Heart left ventricle (tissue), 16 donors: ENCODE results near the gene MPV17. TPM values are rescaled to one million over a fixed set of nuclear protein-coding genes. Genes with fewer than 3 reads are reported as not detected.
A peak's percentile ranks its signal among the peaks of the same experiment; 100 is the strongest.

ENCODE experiments used
- ATAC-seq, 4 donors: fragments of 200-7000 bp; cut with Tn5 transposase; one replicate each; pipeline ENCODE4 v1.9.1; 2020 to 2022; ENCODE audit warnings: moderate library complexity in 4 of 4, mild to moderate bottlenecking in 3 of 4, moderate number of reproducible peaks in 1 of 4
- DNase-seq, 5 donors: peaks; one replicate each; pipeline ENCODE4 v3.0.0-alpha.2; 2020
- H3K27ac ChIP-seq, 12 donors: fragments of 200-600 bp; sonication (generic) in 4 of 12; one replicate each; pipeline versions ENCODE4 v1.5.0 to v1.8.0; 2016 to 2022; ENCODE audit warnings: mild to moderate bottlenecking in 2 of 12
- H3K27me3 ChIP-seq, 9 donors: fragments of 200-600 bp; sonication (generic) in 2 of 9; one replicate each; pipeline versions ENCODE4 v1.5.1 to v1.8.0; 2016 to 2022; ENCODE audit warnings: mild to moderate bottlenecking in 3 of 9
- H3K36me3 ChIP-seq, 9 donors: fragments of 200-600 bp; sonication (generic) in 2 of 9; one replicate each; pipeline versions ENCODE4 v1.5.0 to v1.8.0; 2018 to 2022; ENCODE audit warnings: mild to moderate bottlenecking in 2 of 9
- H3K4me1 ChIP-seq, 12 donors: fragments of 200-600 bp; sonication (generic) in 4 of 12; one replicate each; pipeline versions ENCODE4 v1.5.0 to v1.8.0; 2016 to 2022; ENCODE audit warnings: mild to moderate bottlenecking in 3 of 12
- H3K4me3 ChIP-seq, 12 donors: fragments of 200-600 bp; sonication (generic) in 4 of 12; one replicate each; pipeline versions ENCODE4 v1.5.0 to v1.8.0; 2017 to 2022; ENCODE audit warnings: mild to moderate bottlenecking in 9 of 12, moderate library complexity in 4 of 12
- H3K9me3 ChIP-seq, 12 donors: fragments of 200-600 bp; sonication (generic) in 4 of 12; one replicate each; pipeline versions ENCODE4 v1.5.0 to v1.8.0; 2016 to 2022; ENCODE audit warnings: mild to moderate bottlenecking in 1 of 12
- POLR2A ChIP-seq, 2 donors: fragments of 450-650 bp; IDR thresholded peaks; one replicate each; pipeline ENCODE4 v1.6.1; 2017; ENCODE audit warnings: antibody characterized with exemption in 2 of 2, mild to moderate bottlenecking in 2 of 2, moderate library complexity in 2 of 2
- WGBS, 4 donors: extraction: QIAGEN DNeasy Blood & Tissue Kit in 2 of 4; methylation state at CpG; one replicate each; pipeline versions ENCODE4 v1.1.5 to v1.1.7; 2013 to 2018; 5-methylcytosine and 5-hydroxymethylcytosine counted together
- intact Hi-C, 10 donors: fragments of 100-400 bp; cut with DNase I; formaldehyde crosslinking; loops; one replicate each; pipeline versions ENCODE4 v1.11.1 to v1.14.2; 2022
- polyA plus RNA-seq, 2 donors: library from polyadenylated mRNA; stranded (reverse); fragments of 200-250 nt; gene quantifications; one replicate each; pipeline ENCODE4 v1.2.3, GENCODE V29; 2013
- total RNA-seq, 9 donors: library from RNA; depleted of rRNA in 2 of 9; stranded (reverse); fragments of >200 nt in 2 of 9; fragmentation: NEBNext Ultra II Directional in 3 of 9; extraction: Animal tissue kit (Norgen Biotek cat#: 25700) in 3 of 9; gene quantifications; one replicate each; pipeline versions ENCODE4 v1.1.0 to v1.2.4, GENCODE V29; 2016 to 2023
- TF ChIP-seq, protein P1 (sequence below), 12 donors: fragments of 200-600 bp; sonication (generic) in 4 of 12; IDR thresholded peaks; one replicate each; pipeline versions ENCODE4 v1.5.0 to v1.8.0; 2018 to 2022; ENCODE audit warnings: antibody characterized with exemption in 12 of 12, mild to moderate bottlenecking in 5 of 12
- donor health status: ischemic (EF 13 %, LVEDD 7.1; RV severe dilation, severe dysfunction).
- donor health status: healthy with polysubstance abuse.
- donor health status: DM: no; HTN: yes; CAD: no.
- donor health status: DM: no; HTN: no; CAD: no.
- donor health status: ischemic (EF 25% LVEDD 6.9; RV normal size, moderate dysfunction).
- donor health status: ischemic (EF 25% LVEDD 5.7; RV mildly dilated, moderate dysfunction).
- donor health status: healthy.
- donor health status: DM: yes; HTN: yes; CAD: no.
- donor health status: ischemic (EF 35%, LVEDD 5.7; RV mildly dilated, moderate dysfunction).
- donor health status: nonischemic (EF 11% LVEDD 7.7; RV severe dilation, severe dysfunction).
- donor health status: DM: yes; HTN: yes; CAD: no.
- donor health status: PGD.
- donor health status: ischemic (EF 29% LVEDD 5.4; RV normal size, mild dysfunction).
- donor health status: nonischemic (EF 23%, LVEDD 6.1; RV moderate dilation, normal function).

Gene MPV17
- total and polyA plus RNA-seq, 11 donors, result 48.8 to 134 (median 66.3) TPM

DNA sequence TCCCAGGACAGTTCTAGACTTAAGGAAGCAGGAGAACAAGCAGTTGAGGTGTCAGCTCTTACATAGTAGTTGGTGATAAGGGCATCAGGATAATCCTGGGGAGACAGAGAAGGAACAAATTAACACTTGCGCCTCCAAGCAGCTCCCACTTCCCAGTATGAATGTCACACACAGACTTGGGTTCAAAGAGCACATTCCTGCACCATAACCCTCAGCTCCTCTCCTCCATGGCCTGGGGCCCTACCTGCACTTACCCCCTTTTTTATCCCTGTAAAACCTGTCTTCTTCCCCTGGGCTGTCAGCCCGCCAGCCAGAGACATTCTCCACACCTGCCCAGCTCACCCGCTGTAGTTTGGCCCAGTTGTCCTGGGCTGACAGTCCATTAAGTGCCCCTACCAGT, 10.7 kb downstream of the MPV17 start:
- Histone ChIP-seq H3K4me1 (peaks cover 0 to 25% (median 8%) of the 10 kb centered on the region in 12 donors), H3K27ac (no peak overlapping the region), H3K9me3 (no peaks in the 10 kb centered on the region), H3K4me3 (no peak overlapping the region), H3K27me3 (peaks cover 0 to 20% (median 9%) of the 10 kb centered on the region in 9 donors), H3K36me3 (peaks cover 0 to 42% (median 28%) of the 10 kb centered on the region in 9 donors)
- intact Hi-C loops, result no loop called here
- no peak for DNase-seq
- WGBS, 4 donors, result 90 to 94% (median 91%) methylated on average over 3 of the region's 3 CpGs
- no peak for ATAC-seq
- TF ChIP-seq POLR2A (IDR thresholded peaks at IDR 0.05), result no peak
- TF ChIP-seq, protein P1, sequence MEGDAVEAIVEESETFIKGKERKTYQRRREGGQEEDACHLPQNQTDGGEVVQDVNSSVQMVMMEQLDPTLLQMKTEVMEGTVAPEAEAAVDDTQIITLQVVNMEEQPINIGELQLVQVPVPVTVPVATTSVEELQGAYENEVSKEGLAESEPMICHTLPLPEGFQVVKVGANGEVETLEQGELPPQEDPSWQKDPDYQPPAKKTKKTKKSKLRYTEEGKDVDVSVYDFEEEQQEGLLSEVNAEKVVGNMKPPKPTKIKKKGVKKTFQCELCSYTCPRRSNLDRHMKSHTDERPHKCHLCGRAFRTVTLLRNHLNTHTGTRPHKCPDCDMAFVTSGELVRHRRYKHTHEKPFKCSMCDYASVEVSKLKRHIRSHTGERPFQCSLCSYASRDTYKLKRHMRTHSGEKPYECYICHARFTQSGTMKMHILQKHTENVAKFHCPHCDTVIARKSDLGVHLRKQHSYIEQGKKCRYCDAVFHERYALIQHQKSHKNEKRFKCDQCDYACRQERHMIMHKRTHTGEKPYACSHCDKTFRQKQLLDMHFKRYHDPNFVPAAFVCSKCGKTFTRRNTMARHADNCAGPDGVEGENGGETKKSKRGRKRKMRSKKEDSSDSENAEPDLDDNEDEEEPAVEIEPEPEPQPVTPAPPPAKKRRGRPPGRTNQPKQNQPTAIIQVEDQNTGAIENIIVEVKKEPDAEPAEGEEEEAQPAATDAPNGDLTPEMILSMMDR (IDR thresholded peaks at IDR 0.05), result no peak

DNA sequence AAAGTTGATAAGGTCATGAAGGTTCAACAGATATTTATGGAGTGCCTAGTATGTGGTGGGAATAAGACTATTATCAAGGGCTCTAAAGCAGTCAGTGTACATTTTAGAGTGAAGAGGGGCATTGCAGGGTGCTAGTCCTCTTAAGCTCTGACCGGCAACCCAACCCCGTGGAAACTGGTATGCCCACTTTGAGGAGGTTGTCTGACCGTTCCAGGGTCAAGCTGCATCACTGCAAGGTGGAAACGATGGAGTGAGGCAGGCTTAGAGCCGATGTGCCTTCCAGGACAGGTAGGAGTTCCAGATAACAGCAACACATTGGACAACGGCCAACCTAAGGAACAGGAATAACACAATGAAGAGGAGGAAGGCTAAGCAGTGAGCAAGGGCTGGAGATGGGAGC, 13.2 kb downstream of the MPV17 start:
- Histone ChIP-seq H3K27me3 (peaks cover 0 to 45% (median 23%) of the 10 kb centered on the region in 9 donors), H3K9me3 (no peaks in the 10 kb centered on the region), H3K4me1 (peaks cover 0 to 28% (median 10%) of the 10 kb centered on the region in 12 donors), H3K36me3 (peaks cover 0 to 47% (median 38%) of the 10 kb centered on the region in 9 donors), H3K27ac (no peak overlapping the region), H3K4me3 (no peak overlapping the region)
- intact Hi-C loops, result loop anchor here in 1 of 10 donors (10.0 kb wide), 1 partner anchor 205 kb away; no protein-coding TSS in a partner anchor
- ATAC-seq (no peak), DNase-seq (no peak)
- TF ChIP-seq POLR2A (IDR thresholded peaks at IDR 0.05), result no peak
- TF ChIP-seq, protein P1 (IDR thresholded peaks at IDR 0.05), result no peak
- WGBS, 4 donors, result 67 to 82% (median 77%) methylated on average over 6 of the region's 6 CpGs

- Histone ChIP-seq H3K27ac (peak within 1 kb of the TSS in 2 of 12 donors; percentile 9 to 22), H3K36me3 (peaks cover 0 to 54% (median 38%) of the 10 kb centered on the region in 9 donors), H3K4me1 (peaks cover 0 to 28% (median 10%) of the 10 kb centered on the region in 12 donors), H3K4me3 (no peak within 1 kb of the TSS), H3K9me3 (no peaks in the 10 kb centered on the region), H3K27me3 (peaks cover 0 to 48% (median 23%) of the 10 kb centered on the region in 9 donors)
- intact Hi-C loops, result loop anchor here in 1 of 10 donors (10.0 kb wide), 1 partner anchor 204 kb away; no protein-coding TSS in a partner anchor
- TF ChIP-seq, protein P1 (IDR thresholded peaks at IDR 0.05), result no peak
- no peak for TF ChIP-seq POLR2A (IDR thresholded peaks at IDR 0.05)
- DNase-seq (peak in 4 of 5 donors; percentile 48 to 59 (median 54)), ATAC-seq (peak; percentile 16 to 50 (median 40))
- WGBS, 4 donors, result 22 to 54% (median 30%) methylated on average over 3 to 25 of the region's 25 CpGs
Observed at GRCh38 chr2:27308359-27308881, 14.5 kb downstream of the MPV17 start, which contains the start of gene UCN. Gene UCN, minus strand, starts transcription at chr2:27308445. Its CDS starts 550 bp downstream, at chr2:27307895.

DNA sequence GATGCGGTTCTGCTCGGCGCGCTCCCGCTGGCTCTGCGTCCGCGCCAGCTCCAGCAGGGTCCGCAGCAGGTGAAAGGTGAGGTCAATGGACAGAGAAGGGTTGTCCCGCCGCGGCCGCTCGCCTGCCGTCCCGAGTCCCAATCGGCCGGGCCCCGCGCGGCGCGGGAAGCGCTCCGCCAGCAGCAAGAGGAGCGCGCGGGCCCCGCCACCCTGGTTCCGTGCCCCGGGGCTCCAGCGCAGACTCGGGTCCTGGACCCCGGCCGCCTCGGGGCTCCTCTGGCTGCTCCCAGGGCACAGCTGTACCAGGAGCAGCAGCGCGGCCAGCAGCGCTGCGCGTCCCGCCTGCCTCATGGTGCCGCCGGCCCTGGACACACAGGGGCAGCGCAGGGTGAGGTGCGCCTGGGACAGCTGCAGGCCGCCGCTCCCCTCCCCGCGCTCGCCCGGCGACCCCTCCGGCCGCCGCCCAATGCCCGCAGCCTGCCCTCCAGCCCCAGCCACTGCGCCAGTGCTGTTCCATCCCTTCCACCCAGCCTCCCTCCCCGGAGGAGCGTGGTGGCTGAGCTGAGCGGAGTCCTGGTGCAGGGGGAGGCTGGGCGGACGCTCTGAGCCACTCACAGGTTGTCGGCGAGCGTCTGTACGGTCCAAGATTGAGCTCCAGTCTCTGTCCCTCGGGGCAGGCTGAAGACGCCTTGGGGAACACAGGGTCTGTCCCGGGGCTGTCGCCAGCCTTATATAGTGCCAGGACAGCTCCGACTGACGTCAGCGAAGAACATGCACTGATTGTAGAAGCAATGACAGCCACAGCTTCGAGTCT, 15.1 kb downstream of the MPV17 start:
- H3K36me3 ChIP-seq, result peaks cover 0 to 58% (median 38%) of the 10 kb centered on the region in 9 donors
- no peaks in the 10 kb centered on the region for H3K9me3 ChIP-seq
- H3K27ac ChIP-seq, result peak overlapping the region in 2 of 12 donors; percentile 9 to 22
- intact Hi-C loops, result loop anchor here in 1 of 10 donors (10.0 kb wide), 1 partner anchor 203 kb away; no protein-coding TSS in a partner anchor
- H3K4me3 ChIP-seq, result no peak overlapping the region
- peaks cover 0 to 48% (median 23%) of the 10 kb centered on the region in 9 donors for H3K27me3 ChIP-seq
- ATAC-seq (peak in 3 of 4 donors; percentile 7 to 26 (median 12)), DNase-seq (peak in 1 of 5 donors; percentile 60)
- TF ChIP-seq, protein P1 (IDR thresholded peaks at IDR 0.05), result no peak
- TF ChIP-seq POLR2A (IDR thresholded peaks at IDR 0.05), result no peak
- 14 to 37% (median 30%) methylated on average over 14 to 75 of the region's 75 CpGs for whole genome bisulfite sequencing, 4 donors
- H3K4me1 ChIP-seq, result peaks cover 0 to 32% (median 12%) of the 10 kb centered on the region in 12 donors
